ENCODE measurements around the gene MAPT.

DNA sequence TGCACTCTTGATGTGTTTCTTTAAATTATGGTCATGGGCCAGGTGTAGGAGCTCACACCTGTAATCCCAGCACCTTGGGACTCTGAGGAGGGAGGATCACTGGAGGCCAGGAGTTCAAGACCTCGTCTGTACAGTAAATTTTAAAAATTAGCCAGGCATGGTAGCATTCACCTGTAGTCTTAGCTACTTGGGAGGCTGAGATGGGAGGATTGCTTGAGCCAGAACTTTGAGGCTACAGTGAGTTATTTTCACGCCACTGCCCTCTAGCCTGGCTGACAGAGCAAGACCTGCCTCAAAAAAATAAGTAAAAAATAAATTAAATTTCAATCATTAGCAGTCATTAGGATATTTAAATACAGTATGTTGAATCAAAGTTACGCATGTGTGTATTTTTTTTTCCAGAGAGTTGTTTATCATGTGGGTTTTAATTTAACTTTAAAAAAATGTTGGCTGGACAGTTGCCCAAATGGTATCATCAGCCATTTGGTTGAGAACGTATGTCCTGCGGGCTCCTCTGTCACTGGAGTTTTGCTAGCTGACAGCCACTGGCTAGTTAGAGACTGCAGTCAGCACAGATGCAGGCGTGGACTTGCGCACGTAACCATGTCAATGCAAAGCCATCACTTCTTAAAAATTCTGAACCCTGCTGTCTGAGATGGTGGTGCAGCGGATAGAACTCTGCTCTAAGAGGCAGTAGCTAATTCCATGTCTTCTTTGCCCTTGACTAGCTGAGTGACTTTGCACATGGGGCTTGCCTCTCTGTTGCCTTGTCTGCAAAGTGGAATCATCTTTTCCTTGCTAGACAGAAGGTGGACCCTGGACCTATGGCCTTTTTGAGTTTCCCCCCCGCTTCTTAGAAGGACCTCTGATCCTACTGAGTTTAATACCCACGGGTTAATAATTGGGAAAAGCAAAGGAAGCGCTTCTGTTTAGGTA lies 40.0 kb downstream of the MAPT start:
- TF ChIP-seq, protein P1, sequence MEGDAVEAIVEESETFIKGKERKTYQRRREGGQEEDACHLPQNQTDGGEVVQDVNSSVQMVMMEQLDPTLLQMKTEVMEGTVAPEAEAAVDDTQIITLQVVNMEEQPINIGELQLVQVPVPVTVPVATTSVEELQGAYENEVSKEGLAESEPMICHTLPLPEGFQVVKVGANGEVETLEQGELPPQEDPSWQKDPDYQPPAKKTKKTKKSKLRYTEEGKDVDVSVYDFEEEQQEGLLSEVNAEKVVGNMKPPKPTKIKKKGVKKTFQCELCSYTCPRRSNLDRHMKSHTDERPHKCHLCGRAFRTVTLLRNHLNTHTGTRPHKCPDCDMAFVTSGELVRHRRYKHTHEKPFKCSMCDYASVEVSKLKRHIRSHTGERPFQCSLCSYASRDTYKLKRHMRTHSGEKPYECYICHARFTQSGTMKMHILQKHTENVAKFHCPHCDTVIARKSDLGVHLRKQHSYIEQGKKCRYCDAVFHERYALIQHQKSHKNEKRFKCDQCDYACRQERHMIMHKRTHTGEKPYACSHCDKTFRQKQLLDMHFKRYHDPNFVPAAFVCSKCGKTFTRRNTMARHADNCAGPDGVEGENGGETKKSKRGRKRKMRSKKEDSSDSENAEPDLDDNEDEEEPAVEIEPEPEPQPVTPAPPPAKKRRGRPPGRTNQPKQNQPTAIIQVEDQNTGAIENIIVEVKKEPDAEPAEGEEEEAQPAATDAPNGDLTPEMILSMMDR (IDR thresholded peaks at IDR 0.05): no peak
- TF ChIP-seq POLR2A (IDR thresholded peaks at IDR 0.05; ENCODE audit: low read depth) (no peak), EP300 (IDR thresholded peaks at IDR 0.05) (no peak)
